ENCODE results near the gene CLDN2.
"Not testable (repeated sequence)": the region's sequence is repeated elsewhere in the genome, so short reads cannot be mapped to it uniquely, and the experiment has no call there.

CLDN2 gene, protein sequence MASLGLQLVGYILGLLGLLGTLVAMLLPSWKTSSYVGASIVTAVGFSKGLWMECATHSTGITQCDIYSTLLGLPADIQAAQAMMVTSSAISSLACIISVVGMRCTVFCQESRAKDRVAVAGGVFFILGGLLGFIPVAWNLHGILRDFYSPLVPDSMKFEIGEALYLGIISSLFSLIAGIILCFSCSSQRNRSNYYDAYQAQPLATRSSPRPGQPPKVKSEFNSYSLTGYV

DNA sequence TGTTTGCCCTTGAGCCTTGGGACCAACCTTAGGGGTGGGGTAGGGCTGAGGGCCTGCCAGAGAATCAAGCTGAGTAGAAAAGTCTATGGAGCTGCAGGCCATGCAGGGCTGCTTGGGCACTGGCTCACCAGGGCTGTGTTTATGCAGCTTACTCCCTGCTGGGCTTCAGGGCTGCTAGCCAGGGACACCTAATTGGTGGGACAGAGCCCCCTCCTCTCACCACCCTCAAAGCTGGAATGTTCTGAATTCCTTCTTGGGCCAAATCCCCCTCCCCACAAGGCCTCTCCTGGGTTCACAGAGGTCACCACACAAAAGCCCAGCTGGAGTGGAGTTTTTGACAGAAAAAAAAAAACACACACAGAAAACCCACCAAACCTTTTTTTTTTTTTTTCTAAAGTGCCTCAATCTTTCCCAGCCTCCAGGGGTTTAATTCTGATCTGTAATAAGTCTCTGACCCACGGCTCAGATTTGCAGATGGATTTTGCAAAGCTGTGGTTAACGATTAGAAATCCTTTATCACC, at the start of gene CLDN2:
CLDN2 (plus strand) TSS at position 471 of the 521 bp plus-strand sequence. CDS start 7,827 bp downstream, outside the sequence.
- no peak for DNase-seq (ENCODE audit: low read depth in 2 of 2)

DNA sequence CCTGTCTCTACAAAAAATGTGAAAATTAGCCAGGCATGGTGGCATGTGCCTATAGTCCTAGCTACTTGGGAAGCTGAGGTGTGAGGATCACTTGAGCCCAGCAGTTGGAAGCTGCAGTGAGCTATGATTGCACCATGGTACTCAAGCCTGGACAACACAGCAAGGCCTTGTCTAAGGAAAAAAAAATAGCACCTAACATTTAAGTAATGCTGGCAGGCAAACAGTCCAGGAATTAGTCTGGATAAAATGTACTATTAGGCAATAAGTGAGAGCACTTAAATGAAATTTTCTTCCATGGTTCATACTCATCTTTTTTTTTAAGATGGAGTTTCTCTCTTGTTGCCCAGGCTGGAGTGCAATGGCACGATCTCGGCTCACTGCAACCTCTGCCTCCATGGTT, 47.4 kb upstream of the CLDN2 start:
- not testable (repeated sequence) for DNase-seq (ENCODE audit: low read depth in 2 of 2)

DNA sequence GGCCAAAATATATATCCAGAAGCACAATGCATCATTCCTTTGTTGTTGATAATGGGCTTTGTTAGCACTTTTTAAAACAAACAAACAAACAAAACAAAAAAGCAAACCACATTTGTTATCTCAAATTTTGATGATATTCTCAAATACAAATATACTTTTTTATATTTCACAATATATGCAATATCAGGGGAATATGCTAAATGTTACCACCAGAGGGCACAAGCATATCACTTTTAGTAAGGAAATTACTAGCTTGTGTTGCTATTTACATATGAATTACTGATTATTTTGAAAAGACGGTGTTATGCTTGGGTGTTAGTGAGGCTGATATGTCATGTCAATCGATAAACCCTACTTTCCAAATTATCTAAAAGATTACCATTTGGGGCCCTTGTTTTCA, 46.1 kb upstream of the CLDN2 start:
- DNase-seq (ENCODE audit: low read depth in 2 of 2): no peak

- DNase-seq (ENCODE audit: low read depth in 2 of 2): no peak
These were observed 45.1 kb upstream of the CLDN2 start for GRCh38 chrX:106875151-106875550.

DNA sequence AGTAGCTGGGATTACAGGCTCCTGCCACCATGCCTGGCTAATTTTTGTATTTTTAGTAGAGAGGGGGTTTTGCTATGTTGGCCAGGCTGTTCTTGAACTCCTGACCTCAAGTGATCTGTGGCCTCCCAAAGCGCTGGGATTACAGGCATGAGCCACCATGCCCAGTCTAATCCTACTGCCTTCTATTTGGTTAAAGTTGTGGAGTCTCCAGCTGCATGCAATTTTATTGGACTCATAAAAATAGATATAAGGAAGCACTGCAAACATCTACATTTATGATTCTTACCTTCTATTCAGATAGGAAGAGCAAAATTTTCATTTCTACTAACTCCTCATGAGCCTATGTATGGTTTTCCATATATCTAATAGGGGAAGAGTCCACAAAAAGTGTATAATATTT, 30.7 kb upstream of the CLDN2 start:
- DNase-seq (ENCODE audit: low read depth in 2 of 2): no peak

DNA sequence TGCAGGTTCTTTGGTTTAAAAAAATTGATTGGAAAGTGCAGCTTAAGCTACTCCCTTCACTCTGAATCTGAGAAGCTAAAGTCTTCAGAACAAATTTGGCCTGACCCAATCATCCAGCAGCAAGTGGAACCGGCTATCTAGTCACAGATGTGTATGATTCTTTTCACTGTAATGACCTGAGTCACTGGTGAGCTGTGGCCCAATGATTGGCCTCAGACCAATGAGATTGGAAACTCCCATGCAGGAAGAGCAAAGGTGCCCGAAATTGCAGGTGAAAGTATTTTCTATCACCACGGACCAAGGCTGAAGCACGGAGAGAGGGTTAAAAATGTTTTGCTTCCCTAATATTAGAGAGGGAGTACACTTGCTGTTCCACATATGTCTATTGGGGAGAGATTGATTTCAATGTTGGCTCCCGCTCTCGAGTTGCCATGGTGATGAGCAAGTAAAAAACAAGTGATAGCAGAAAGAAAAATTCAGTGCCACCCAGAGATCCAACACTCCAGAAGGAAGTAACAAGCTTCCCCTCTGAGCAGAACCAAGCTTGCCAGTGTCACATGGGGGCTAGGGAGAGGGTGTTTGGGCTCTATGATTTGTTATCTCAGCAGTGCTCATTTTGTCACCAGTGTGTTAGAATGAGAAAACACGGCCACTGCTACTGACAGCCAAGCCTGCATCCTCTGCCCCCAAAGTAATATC, 28.3 kb upstream of the CLDN2 start:
- DNase-seq (ENCODE audit: low read depth in 2 of 2): no peak

- peak; percentile 12 to 41 for DNase-seq (ENCODE audit: low read depth in 2 of 2)
These were observed 25.8 kb upstream of the CLDN2 start for GRCh38 chrX:106894392-106894909.

DNA sequence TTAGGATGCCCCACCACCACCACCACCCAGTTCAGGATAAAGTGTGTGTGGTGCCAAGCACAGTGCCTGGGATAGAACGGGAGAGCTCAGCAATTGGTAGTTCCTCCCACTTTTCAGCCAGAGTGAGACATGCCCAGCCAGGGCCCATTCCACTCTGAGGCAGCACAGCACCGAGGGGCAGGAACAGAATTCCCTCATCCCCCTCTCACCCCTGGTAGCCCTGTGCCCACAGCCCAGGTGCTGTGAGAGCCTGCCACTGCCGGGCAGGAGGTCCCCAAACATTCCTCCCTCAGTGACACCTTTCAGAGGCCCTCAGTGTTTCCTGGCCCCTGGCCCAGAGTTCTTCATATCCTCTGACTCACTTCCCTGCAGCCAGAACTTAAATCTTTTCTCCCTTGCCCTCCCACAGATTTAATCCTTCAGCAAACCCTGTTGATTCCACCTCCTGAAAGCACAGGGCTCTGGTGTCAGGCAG, 25.2 kb upstream of the CLDN2 start:
- no peak for DNase-seq (ENCODE audit: low read depth in 2 of 2)

- no peak for DNase-seq (ENCODE audit: low read depth in 2 of 2)
These were observed 22.9 kb upstream of the CLDN2 start for GRCh38 chrX:106897259-106897658.

- DNase-seq (ENCODE audit: low read depth in 2 of 2): no peak
These were observed 21.7 kb upstream of the CLDN2 start for GRCh38 chrX:106898462-106898861.

DNA sequence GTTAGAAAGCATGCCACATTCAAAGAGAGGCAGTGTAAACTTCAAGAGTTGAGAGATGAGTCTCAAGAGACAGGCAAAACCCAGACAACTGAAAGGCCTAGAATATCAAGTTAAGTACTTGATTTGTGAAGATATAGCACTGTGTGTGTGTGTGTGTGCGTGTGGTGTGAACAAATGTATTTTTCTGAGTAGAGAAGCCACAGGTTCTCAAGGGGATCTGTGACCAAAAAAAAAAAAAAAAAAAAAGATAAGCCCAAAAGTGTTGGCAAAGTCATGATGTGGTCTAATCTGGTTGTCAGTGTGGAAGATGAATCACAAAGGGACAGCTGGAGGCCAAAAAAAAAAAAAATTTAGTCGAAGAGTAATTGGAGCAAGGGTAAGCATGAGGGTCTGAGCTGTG, 20.9 kb upstream of the CLDN2 start:
- no peak for DNase-seq (ENCODE audit: low read depth in 2 of 2)

DNA sequence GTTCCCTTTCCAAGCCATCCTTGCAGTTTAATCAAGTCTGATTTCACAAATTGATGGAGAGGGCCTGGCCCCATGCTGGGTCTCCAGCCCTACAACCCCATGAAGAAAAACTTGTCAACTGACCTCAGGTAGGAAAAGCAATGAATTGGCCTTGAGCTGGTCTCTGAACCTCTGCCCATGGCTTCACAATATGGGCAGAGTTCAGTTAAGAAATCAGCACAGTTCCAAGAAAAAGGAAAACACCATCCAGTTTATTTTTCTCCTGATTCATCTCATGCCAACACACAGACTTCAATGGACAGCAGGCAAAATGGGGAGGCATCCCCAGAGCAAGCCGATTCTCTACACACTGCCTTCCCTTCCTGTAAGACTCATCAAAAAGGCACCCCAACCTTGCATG, 20.4 kb upstream of the CLDN2 start:
- DNase-seq (ENCODE audit: low read depth in 2 of 2): no peak

DNA sequence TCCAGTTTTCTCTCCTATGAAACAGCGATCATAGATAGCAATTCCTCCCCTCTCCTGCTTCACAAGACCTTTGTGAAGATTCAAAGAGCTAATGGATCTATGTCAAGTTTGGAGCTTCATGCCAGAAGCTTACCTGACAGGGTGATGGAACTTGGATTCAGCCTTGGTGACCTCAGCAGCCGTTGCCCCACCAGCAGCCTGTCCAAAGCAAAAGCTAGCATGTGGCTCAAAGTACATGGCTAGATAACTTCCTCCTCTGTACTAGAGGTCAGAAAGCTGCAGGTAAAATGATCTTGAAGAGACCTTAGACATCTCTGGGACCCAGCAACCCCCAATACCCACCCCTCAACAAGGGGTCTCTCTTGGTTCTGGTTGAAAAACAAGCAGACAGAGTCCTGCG, 18.9 kb upstream of the CLDN2 start:
- no peak for DNase-seq (ENCODE audit: low read depth in 2 of 2)

- DNase-seq (ENCODE audit: low read depth in 2 of 2): no peak
These were observed 18.4 kb upstream of the CLDN2 start for GRCh38 chrX:106901781-106902219.

- no peak for DNase-seq (ENCODE audit: low read depth in 2 of 2)
These were observed 17.5 kb upstream of the CLDN2 start for GRCh38 chrX:106902684-106903083.

DNA sequence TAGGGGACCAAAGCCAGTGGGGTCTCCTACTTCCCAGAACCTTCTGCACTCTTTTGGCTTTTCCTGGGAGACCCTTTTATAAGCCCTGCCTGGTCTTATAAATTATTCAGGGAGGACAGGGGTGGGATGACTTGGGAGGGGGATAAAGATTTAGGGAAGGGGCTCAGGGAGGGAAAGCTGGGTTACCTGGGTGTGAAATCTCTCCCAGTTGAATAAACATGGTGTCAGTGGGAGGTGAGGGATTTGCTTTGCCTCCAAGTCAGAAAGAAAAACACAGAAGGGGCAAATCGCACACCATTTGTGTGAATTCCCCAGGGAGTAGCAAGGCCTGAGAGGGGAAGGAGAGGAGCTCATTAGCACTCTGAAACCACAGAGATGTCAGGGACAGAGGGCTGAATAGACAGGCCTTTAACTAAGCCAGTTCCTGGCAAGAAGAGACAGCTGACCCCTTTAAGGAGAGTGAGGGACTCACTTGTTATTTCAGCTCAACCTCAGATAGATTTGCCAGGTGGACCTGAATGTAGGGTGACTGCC, 16.8 kb upstream of the CLDN2 start, which contains the start of gene RIPPLY1:
RIPPLY1 (minus strand) TSS at position 51 of the 534 bp plus-strand sequence. CDS start 54 bp downstream, outside the sequence.
- DNase-seq (ENCODE audit: low read depth in 2 of 2): no peak

GRCh38 chrX:106903856-106904528, 16.2 kb upstream of the CLDN2 start:
- DNase-seq (ENCODE audit: low read depth in 2 of 2): no peak

- DNase-seq (ENCODE audit: low read depth in 2 of 2): no peak
These were observed 15.0 kb upstream of the CLDN2 start for GRCh38 chrX:106905064-106905708.

DNA sequence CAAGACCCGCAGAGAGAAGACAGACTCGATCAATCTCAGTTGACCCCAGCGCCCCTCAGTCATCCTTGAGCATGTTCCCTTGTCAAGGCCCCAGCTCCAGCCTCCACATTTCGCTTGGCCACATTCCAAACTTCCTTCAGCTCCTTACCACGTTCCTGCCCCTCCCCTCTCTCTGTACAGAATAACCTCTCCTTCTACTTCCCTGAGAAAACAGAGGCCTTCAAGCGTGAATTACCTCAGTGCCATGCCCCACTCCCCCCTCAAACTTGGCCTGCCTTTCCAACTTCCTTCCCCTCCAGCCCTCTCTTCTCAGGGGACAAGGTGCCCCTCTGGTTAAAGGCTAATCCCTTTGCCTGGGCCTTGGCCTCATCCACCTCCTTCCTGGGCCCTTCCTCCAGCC, 13.8 kb upstream of the CLDN2 start:
- no peak for DNase-seq (ENCODE audit: low read depth in 2 of 2)

GRCh38 chrX:106912864-106913263, 7.3 kb upstream of the CLDN2 start:
- DNase-seq (ENCODE audit: low read depth in 2 of 2): no peak

DNA sequence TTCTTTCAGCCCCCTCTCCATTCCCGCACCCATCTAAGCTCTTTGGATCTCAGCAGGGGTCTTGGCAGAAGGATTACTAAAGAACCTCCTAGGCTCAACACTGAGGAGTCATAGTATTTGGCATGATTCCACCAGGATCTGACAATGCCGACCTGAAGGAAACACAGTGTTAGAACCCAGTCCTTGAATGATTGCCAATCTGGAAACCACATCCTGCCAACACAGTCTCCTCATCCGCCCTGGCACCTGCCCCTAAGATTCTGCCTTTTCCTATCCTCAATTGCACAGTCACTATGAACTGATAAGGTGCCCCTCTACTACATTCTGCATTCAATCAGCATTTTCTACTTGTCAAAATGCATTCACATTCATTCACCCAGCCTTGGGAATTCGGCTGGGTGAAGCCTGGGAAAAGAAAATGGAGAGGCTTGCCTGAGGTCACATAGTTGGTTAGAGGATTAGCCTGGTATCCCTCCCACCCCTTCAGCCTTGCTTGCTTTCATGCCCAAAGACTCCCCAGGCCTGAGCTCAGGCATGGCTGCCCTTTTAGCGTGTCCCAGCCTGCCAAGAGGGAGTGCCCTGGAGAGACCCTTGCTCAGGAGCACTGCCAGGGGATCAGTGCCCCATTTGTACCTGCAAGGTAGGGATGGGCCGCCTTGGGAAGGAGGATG, 2.2 kb upstream of the CLDN2 start:
- DNase-seq (ENCODE audit: low read depth in 2 of 2): no peak
